ENCODE measurements around the gene ZSCAN32.

The ZSCAN32 gene

DNA sequence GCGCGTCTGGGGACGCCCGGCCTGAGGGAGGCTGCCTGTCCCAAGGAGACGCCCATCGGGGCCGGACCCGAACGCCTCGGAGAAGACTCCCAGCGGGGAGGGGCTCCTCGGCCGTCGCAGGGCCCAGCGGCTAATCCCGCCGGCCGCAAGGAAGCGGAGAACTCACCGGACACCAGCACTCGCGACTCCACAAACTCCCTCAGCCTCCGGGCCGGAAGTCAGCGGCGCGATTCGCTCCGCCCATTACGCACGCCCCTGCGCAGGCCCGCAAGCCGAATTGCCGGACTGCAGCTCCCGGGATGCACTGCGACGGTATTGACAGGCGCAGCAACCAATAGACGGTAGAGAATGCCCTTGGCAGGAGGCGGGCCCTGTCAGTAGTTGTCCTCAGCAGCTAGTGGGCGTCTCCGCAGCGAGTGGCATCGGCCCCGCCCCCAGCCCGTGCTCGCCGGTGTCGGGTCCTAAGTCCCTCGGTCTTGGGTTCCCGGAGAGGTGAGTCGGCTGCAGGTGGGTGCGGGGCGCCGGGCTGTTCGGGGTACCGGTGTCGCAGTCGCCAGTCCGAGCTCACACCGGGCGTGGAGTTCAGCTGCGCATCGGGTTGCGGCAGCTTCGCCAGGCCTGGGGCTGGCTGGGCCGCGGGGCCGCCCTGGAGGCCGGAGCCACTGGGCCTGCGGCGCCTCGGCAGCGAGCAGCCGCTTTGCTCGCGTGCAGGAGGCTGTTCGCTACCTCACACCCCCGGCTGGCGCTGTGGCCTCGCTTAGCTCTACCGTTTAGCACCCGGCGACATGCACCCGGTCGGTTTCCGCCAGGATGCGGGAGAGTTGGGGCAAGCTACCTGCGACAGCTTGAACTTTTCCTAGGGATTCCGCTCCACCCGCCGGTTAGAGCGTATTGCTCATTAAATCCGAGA, at the start of gene ZSCAN32, which contains the start of gene ZNF174:
Gene ZSCAN32 (minus strand): TSS at position 226 of the 910 bp plus-strand sequence. CDS start 3,447 bp downstream, outside the sequence.
Gene ZNF174 (plus strand): TSS at position 437 of the 910 bp plus-strand sequence. CDS start 790 bp downstream, outside the sequence.
- peak; percentile 99 for DNase-seq

DNA sequence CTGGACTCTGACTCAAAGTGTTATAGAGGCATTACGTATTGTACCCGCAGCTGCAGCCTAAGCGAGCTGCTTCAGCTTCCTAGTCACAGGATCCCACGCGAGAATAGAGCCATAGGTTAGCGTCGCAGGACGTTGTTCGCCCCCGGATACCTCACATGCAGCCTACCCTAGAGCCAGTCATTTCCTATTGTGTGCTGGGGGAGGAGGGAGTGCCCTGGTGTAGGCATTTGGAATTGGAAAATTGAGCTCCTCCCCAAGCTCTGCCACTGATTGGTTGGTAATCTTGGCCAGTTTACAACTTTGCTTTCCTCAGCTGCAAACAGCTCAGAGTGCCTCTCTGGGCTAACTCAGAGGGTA, 43.2 kb upstream of the ZSCAN32 start:
- peak; percentile 41 for DNase-seq

DNA sequence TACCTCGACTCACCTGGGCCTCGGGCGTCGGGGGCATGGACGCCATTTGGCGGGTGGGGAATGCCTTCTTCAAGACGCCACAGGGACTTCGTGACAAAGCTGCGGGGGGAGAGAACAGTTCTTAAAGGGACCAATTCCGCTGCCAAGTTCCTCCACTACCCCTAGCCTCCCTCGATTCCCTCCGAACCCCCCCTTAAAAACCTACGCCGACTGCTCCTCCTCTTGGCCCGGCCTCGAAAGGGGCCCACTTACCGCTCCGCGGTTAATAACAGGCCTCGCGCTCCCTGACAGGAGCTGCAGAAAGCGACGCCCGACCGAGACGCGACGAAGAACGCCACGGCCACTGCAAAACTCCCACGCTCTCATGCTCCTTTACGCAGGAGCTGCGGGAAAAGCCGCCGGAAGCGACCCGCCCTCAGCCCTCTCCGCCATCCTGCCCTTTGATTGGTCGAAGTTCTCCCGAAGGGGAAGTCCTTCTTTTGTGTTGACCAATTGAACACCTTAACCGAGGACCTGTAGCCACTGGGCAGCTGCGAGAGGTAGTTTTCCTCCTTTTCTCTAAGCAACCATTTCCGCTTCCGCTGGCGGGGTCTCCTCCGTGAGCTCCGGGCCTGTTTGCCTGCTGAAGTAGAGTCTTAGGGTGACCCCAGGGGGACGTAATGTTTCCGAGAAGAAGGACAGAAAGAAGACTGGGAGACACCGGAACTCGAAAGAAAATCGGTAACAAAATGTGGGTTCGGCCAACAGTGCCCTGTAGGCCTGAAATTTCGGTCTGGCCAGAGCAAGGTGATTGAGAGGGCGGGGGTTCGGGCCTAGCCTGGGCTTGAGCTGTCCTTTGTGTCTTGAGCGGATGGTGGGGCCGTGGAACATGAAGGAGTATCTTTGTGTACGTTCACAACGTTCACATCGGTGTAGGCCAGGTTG, 42.6 kb upstream of the ZSCAN32 start, which contains the start of the genes NAA60 and ZNF597:
Gene NAA60 (plus strand): TSS at position 573 of the 924 bp plus-strand sequence. CDS start 32,548 bp downstream, outside the sequence.
Gene ZNF597 (minus strand): TSS at position 397 of the 924 bp plus-strand sequence. CDS start 351 bp downstream, at position 46.
- DNase-seq = peak; percentile 85

- DNase-seq = no peak
Measured at GRCh38 chr16:3439637-3440036, 38.8 kb upstream of the ZSCAN32 start.

DNA sequence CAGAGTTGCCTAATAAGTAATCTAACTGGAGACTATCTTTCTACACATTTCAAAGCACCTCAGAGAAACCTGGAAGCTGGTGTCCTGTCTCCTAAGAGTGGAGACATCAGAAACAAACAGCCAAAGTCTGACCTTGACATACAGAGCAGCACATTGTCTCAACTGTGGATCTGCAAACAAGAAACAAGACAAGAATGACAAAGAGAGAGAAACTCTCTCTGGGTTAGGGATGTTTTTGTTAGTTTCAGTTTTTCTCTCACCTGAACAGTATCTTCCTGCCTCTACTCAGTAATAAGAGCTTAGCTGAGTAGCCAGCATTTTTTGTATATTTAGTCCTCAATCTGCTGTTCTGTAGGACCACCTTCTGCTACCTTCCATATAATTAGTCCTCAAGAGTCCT, 33.6 kb upstream of the ZSCAN32 start:
- DNase-seq = no peak

DNA sequence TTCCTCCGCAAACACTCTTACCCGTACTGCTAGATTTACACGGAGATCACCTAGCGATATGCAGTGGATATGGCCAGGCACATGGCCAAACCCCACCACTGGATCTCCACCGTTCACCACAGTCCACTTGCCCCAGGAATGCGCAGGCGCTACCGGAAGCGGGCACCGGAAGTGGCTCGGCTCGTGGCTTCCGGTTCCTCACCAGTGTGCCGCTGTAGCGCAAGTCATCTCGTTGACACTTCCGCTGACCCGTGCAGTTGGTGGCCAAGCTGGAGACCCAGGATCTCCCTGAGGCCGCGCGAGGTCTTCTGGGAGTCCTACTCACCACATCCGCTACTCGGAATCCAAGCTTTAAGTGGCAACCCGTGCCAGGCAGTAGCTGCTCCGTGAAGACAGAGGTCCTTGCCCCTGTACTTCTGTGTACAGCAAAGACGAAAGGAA, 31.0 kb upstream of the ZSCAN32 start:
- DNase-seq = peak; percentile 80

DNA sequence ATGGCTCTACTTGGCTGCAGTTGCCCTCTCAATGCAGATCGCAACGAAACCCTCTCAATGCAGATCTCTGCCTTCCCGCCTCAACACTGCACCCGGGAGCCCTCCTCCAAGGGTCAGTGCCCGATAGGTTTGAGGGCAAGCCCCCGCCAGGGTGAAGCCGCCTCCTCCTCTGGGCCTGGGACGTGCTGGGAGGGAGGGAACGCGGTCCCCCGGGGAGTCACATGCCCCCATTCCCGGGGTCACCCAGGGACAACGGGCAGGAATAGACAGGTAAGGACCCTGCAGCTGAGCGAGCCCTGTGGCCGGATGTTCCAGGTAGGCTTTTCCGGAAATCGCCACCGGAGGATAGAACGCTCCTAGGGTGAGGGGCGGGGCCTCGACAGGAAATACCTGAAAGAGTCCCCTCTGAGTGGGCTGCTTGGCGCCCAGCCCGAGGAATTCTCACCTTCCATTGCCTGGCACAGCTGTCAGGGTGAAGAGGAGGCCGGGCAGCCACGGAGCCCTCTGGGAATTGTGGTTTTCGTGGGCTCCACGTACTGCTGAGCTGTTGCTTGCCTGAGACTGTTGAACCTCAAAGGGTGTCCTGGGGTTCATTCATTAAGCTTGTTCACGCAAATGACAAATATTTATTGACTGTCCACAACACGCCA, 13.1 kb upstream of the ZSCAN32 start:
- no peak for DNase-seq

DNA sequence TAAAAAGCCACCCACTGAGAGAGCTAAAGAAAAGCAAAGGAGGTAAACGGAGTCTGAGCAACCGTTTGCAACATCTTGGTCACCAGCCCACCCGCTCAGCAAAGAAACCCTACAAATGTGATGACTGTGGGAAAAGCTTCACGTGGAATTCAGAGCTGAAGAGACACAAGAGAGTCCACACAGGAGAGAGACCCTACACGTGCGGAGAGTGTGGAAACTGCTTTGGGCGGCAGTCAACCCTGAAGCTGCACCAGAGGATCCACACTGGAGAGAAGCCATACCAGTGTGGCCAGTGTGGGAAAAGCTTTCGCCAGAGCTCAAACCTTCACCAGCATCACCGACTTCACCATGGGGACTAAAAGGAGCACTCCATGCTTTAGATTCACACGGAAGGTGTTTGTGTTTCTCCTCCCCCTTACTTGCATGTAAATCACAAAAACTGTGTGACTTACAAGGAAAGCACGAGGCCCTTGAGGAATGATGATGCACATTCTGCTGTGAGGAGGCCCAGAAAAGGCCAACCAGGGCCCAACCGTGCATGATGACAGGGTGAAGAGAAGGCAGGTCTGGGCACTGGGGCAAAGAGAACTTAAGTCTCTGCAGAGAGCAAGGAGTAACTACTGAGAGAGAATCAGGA, 7.9 kb upstream of the ZSCAN32 start:
- DNase-seq = no peak

DNA sequence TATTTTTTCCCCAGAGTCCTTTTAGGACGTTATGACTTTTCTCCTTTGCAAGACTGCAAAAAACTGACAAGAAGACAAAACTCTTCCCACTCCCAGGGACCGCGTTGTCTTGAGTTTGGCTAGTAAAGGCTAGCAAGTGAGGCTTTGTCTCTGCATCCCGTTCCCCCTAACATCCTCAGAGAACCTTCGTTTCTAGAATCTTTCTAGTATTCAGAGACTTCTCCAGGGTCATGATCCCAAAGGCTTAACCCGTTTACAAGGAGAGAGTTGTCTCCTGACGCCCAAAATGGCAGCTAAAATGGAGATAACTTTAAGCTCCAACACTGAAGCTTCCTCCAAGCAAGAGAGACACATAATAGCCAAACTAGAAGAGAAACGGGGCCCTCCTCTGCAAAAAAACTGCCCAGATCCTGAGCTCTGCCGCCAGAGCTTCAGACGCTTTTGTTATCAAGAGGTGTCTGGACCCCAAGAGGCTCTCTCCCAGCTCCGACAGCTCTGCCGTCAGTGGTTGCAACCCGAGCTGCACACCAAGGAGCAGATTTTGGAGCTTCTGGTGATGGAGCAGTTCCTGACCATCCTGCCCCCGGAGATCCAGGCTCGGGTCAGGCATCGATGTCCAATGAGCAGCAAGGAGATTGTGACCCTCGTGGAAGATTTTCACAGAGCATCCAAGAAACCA, 1.1 kb upstream of the ZSCAN32 start:
- DNase-seq = peak; percentile 6

- DNase-seq = no peak
Measured at GRCh38 chr16:3400446-3400778, 392 bp downstream of the ZSCAN32 start.

DNA sequence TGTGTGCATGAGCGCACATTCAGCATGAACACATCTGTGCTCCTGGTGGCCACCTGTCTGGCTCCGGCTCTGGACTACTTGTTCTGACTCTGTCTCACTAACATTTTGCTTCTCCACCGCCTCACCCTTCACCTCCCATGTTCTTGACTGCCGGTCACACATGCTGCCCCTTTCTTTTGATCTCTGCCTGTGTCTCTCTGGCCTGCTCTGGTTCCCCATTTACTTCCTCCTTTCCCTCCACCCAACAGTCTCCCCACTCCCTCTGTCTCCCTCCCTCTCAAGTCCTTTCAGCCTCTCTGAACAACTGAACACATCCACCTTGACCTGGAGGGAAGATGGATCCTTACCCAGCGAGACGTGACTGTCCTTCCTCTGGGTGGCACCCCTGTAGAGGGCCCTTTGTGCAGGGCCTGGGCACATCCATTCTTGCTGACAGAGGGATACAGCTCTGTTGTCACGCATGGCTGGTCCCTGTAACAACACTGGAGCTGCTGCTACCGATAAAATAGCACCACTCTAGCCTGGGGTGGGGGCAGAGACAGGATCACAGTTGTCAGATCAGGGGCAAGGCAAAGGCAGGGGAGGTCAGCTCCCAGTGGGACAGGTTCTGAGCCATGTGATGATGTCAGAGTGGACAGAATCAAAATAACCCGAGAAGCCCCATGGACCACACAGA, 11.0 kb downstream of the ZSCAN32 start:
- no peak for DNase-seq

- no peak for DNase-seq
Measured at GRCh38 chr16:3388325-3388724, 12.5 kb downstream of the ZSCAN32 start.

DNA sequence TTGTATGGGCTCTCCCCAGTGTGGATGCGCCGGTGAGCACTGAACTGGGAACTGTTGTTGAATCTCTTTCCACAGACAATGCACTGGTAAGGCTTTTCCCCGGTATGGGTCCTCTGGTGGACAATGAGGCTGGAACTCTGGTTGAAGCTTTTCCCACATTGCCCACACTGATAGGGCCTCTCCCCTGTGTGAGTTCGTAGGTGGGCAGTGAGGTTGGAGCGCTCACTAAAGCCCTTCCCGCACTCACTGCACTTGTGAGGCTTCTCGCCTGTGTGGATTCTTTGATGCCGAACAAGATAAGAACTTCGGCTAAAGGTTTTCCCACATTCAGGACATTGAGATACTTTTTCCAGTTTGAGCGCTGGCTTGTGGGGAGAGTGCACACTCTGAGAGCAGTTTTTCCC, 17.8 kb downstream of the ZSCAN32 start:
- no peak for DNase-seq

GRCh38 chr16:3377917-3378316, 22.9 kb downstream of the ZSCAN32 start:
- no peak for DNase-seq

DNA sequence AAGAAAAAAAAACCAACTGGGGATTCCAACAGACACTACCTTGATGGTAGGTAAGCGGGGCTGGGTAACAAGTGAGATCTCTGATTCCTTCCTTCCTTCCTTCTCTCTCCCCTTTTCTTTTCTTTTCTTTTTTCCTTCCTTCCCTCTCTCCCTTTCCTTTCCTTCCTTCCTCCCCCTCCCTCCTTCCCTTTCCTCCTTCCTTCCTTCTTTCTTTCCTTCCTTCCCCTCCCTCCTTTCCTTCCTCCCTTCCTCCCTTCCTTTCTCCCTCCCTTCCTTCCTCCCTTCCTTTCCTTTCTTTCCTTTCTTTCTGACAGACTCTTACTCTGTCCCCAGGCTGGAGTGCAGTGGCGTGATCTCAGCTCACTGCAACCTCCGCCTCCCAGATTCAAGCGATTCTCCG, 25.1 kb downstream of the ZSCAN32 start:
- DNase-seq = no peak

- DNase-seq = no peak
Measured at GRCh38 chr16:3369073-3369472, 31.7 kb downstream of the ZSCAN32 start.

DNA sequence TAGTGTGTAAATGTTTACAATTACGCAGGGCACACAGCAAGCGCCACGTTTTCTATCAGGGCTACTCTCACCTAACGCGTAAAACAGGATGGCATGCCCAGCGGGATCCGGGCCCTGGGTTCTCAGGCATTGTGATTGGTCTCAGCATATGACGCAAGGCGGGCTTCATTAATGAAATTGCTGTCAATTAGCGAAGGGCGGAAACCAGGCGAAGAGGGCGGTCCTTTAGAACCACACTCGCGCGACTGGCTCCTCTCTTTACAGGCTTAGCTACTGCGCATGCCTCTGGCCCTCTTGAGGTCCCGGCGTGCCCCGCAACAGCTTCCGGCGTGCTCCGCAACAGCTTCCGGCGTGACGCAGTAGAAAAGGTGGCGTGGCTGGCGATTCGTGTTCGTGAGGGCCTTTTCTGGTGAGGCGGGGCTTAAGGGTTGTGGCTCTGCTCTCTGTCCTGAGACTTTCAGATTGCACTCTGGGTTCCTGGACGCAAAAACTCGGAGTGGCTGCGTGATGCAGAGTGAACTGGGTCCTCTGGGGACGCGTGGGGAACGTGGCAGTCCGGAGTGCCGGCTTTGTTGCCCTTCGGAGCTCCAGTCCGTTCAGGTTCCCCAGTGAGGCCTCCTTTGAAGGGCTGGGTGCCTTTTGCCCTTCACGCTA, 35.9 kb downstream of the ZSCAN32 start:
- peak; percentile 91 for DNase-seq

GRCh38 chr16:3363793-3364192, 37.0 kb downstream of the ZSCAN32 start:
- no peak for DNase-seq

GRCh38 chr16:3362931-3363330, 37.9 kb downstream of the ZSCAN32 start:
- DNase-seq = no peak

DNA sequence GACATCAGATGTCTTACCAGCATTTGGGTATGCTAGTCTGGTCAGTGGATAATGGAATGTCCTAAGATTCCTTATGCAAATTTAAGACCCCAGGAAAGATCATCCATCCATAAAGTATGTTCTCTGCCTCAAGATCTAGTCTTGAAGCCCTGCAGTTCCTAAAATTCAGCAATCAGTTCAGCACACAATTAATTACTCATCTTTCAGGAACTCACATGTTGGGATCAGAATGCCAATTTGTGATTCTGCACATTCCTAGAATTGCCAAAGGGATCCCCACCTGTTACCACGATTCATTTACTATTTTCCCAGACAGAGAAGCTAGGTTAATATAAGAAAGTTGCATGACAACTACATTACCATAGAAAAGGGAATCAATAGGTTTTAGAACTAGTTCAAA, 41.9 kb downstream of the ZSCAN32 start:
- DNase-seq = no peak
